H9 (cell line): ENCODE results near the gene HMCN1. TPM values are rescaled to one million over a fixed set of nuclear protein-coding genes. Genes with fewer than 3 reads are reported as not detected.

Experiments used
- DNase-seq: peaks from one replicate; pipeline ENCODE4 v3.0.0-alpha.2; 2017
- H2AFZ ChIP-seq: one replicate; pipeline ENCODE4 v1.6.1; 2013; ENCODE audit warnings: mild to moderate bottlenecking, low read length, control low read depth, moderate library complexity
- H2AK5ac ChIP-seq: 2 replicates; pipeline ENCODE4 v1.6.1; 2013; ENCODE audit warnings: low read length, control low read depth, mixed read lengths; ENCODE audit not compliant: insufficient read length
- H2BK120ac ChIP-seq: one replicate; pipeline ENCODE4 v1.6.1; 2013; ENCODE audit warnings: low read depth, mild to moderate bottlenecking, low read length, control low read depth, inconsistent platforms; ENCODE audit not compliant: poor library complexity, severe bottlenecking
- H2BK12ac ChIP-seq: 2 replicates; pipeline ENCODE4 v1.6.1; 2013; ENCODE audit warnings: low read length, control low read depth, mixed read lengths, low read depth; ENCODE audit not compliant: insufficient read length
- H2BK15ac ChIP-seq: 2 replicates; pipeline ENCODE4 v1.6.1; 2013; ENCODE audit warnings: low read depth, low read length, control low read depth
- H2BK20ac ChIP-seq: one replicate; pipeline ENCODE4 v1.6.1; 2013; ENCODE audit warnings: low read depth, mild to moderate bottlenecking, low read length, control low read depth, inconsistent platforms; ENCODE audit not compliant: poor library complexity, severe bottlenecking
- H2BK5ac ChIP-seq: 2 replicates; pipeline ENCODE4 v1.6.1; 2013; ENCODE audit warnings: low read length, control low read depth, mixed read lengths; ENCODE audit not compliant: insufficient read length
- H3K14ac ChIP-seq: 2 replicates; pipeline ENCODE4 v1.6.1; 2013; ENCODE audit warnings: low read length, control low read depth; ENCODE audit not compliant: insufficient read depth
- H3K18ac ChIP-seq: 2 replicates; pipeline ENCODE4 v1.6.1; 2013; ENCODE audit warnings: low read depth, mild to moderate bottlenecking, mixed read lengths, low read length, control low read depth; ENCODE audit not compliant: insufficient read length
- H3K23ac ChIP-seq: 2 replicates; pipeline ENCODE4 v1.6.1; 2013; ENCODE audit warnings: low read length, control low read depth, mixed read lengths, low read depth; ENCODE audit not compliant: insufficient read length
- H3K23me2 ChIP-seq: 2 replicates; pipeline ENCODE4 v1.6.1; 2013; ENCODE audit warnings: low read depth, mild to moderate bottlenecking, mixed read lengths, low read length, control low read depth; ENCODE audit not compliant: insufficient read length, poor library complexity, severe bottlenecking
- H3K27ac ChIP-seq: 2 replicates; pipeline ENCODE4 v1.5.1; 2013; ENCODE audit warnings: low read length, control low read depth, mixed read lengths, low read depth; ENCODE audit not compliant: insufficient read length
- H3K27me3 ChIP-seq: 2 replicates; pipeline ENCODE4 v1.6.1; 2013; ENCODE audit warnings: low read length, control low read depth, inconsistent platforms; ENCODE audit not compliant: insufficient read depth
- H3K4ac ChIP-seq: 2 replicates; pipeline ENCODE4 v1.6.1; 2013; ENCODE audit warnings: low read depth, mild to moderate bottlenecking, control low read depth, inconsistent platforms, low read length, moderate library complexity
- H3K4me1 ChIP-seq: 2 replicates; pipeline ENCODE4 v1.6.1; 2013; ENCODE audit warnings: low read length, control low read depth, inconsistent platforms; ENCODE audit not compliant: insufficient read depth
- H3K4me2 ChIP-seq: 2 replicates; pipeline ENCODE4 v1.6.1; 2013; ENCODE audit warnings: low read length, control low read depth, mixed read lengths; ENCODE audit not compliant: insufficient read length, insufficient read depth
- H3K56ac ChIP-seq: 2 replicates; pipeline ENCODE4 v1.6.1; 2013; ENCODE audit warnings: low read depth, mild to moderate bottlenecking, mixed read lengths, low read length, control low read depth; ENCODE audit not compliant: insufficient read length
- H3K79me1 ChIP-seq: 2 replicates; pipeline ENCODE4 v1.6.1; 2013; ENCODE audit warnings: low read depth, mild to moderate bottlenecking, moderate library complexity, low read length, control low read depth, inconsistent platforms; ENCODE audit not compliant: insufficient read depth, poor library complexity, severe bottlenecking
- H3K79me2 ChIP-seq: 2 replicates; pipeline ENCODE4 v1.6.1; 2013; ENCODE audit warnings: low read length, control low read depth, inconsistent platforms; ENCODE audit not compliant: insufficient read depth
- H3K9ac ChIP-seq: 2 replicates; pipeline ENCODE4 v1.6.1; 2013; ENCODE audit warnings: low read length, control low read depth, mixed read lengths; ENCODE audit not compliant: insufficient read length; ENCODE audit errors: extremely low read depth
- H3K9me3 ChIP-seq: one replicate; pipeline ENCODE4 v1.6.1; 2013; ENCODE audit warnings: low read depth, low read length, inconsistent platforms; ENCODE audit not compliant: control insufficient read depth
- H3T11ph ChIP-seq: one replicate; pipeline ENCODE4 v1.6.1; 2013; ENCODE audit warnings: mild to moderate bottlenecking, low read length, control low read depth, inconsistent platforms
- H4K20me1 ChIP-seq: one replicate; pipeline ENCODE4 v1.6.1; 2013; ENCODE audit not compliant: control insufficient read depth, insufficient read length, insufficient read depth
- H4K5ac ChIP-seq: 2 replicates; pipeline ENCODE4 v1.6.1; 2013; ENCODE audit warnings: low read depth, mild to moderate bottlenecking, mixed read lengths, low read length, control low read depth; ENCODE audit not compliant: insufficient read length
- H4K8ac ChIP-seq: replicated peaks from 2 replicates; pipeline ENCODE4 v1.6.1; 2013; ENCODE audit warnings: low read length, control low read depth, mixed read lengths, low read depth; ENCODE audit not compliant: insufficient read length
- H4K91ac ChIP-seq: 2 replicates; pipeline ENCODE4 v1.6.1; 2013; ENCODE audit warnings: low read depth, mild to moderate bottlenecking, moderate library complexity, mixed read lengths, low read length, control low read depth; ENCODE audit not compliant: insufficient read length
- H3K27ac Mint-ChIP-seq, 3 experiments: 2 replicates in 2 of 3; 3 replicates in 1 of 3; pipeline ENCODE4 v1.8.0; 2020 to 2021; ENCODE audit warnings: mixed read lengths in 3 of 3, mild to moderate bottlenecking in 1 of 3, moderate library complexity in 1 of 3
- H3K27me3 Mint-ChIP-seq: 2 replicates; pipeline ENCODE4 v1.8.0; 2021; ENCODE audit warnings: low read depth, mild to moderate bottlenecking, moderate library complexity, mixed read lengths
- H3K36me3 Mint-ChIP-seq, 3 experiments: 2 replicates in 2 of 3; 3 replicates in 1 of 3; pipeline ENCODE4 v1.8.0; 2020 to 2021; ENCODE audit warnings: low read depth in 3 of 3, mixed read lengths in 3 of 3; ENCODE audit not compliant: insufficient read depth in 1 of 3
- H3K4me1 Mint-ChIP-seq, 2 experiments: 2 replicates each; pipeline ENCODE4 v1.8.0; 2020; ENCODE audit warnings: mixed read lengths in 2 of 2
- H3K4me3 Mint-ChIP-seq, 2 experiments: 2 replicates in 1 of 2; 3 replicates in 1 of 2; pipeline ENCODE4 v1.8.0; 2020 to 2021; ENCODE audit warnings: mild to moderate bottlenecking in 2 of 2, mixed read lengths in 2 of 2, moderate library complexity in 1 of 2
- H3K9me3 Mint-ChIP-seq, 2 experiments: 2 replicates in 1 of 2; 3 replicates in 1 of 2; pipeline ENCODE4 v1.8.0; 2020; ENCODE audit warnings: mild to moderate bottlenecking in 2 of 2, mixed read lengths in 2 of 2, moderate library complexity in 1 of 2
- CTCF ChIP-seq: fragments of 200-600 bp; sonication (generic); conservative IDR thresholded peaks from 3 replicates; pipeline ENCODE4 v1.8.0; 2021; ENCODE audit warnings: antibody characterized with exemption, mild to moderate bottlenecking
- total RNA-seq: library from RNA; stranded (reverse); gene quantifications from 2 replicates; pipeline ENCODE4 v1.2.1, GENCODE V29; 2021

Gene HMCN1
- total RNA-seq, 1 experiment from 2014 or later, result 3.3 TPM

GRCh38 chr1:185742403-185742802, 8.2 kb downstream of the HMCN1 start:
- no peak for TF ChIP-seq CTCF
- H2AFZ ChIP-seq, result no peak overlapping the region
- H3K4ac ChIP-seq, result no peak overlapping the region
- no peak for DNase-seq
- H2BK5ac ChIP-seq, result no peak overlapping the region
- no peak overlapping the region for H3K14ac ChIP-seq
- no peak overlapping the region for H3K56ac ChIP-seq
- no peaks in the 10 kb centered on the region for H3K27me3 ChIP-seq
- no peak overlapping the region for H2BK15ac ChIP-seq
- H4K8ac ChIP-seq, result no peak overlapping the region
- Mint-ChIP-seq H3K36me3 (peaks cover 0 to 12% (median 2%) of the 10 kb centered on the region in 3 experiments; a peak in 3 of 7 replicates), H3K9me3 (peaks cover 4 to 12% of the 10 kb centered on the region in 2 experiments; a peak in 4 of 5 replicates), H3K4me1 (no peaks in the 10 kb centered on the region), H3K27me3 (no peaks in the 10 kb centered on the region), H3K4me3 (no peak overlapping the region), H3K27ac (no peak overlapping the region)
- no peak overlapping the region for H3T11ph ChIP-seq
- H2BK12ac ChIP-seq, result no peak overlapping the region
- H3K79me2 ChIP-seq, result 0 out of 2 replicates have a peak, but pooled peaks cover 1% of the 10 kb centered on the region
- H3K23me2 ChIP-seq, result no peaks in the 10 kb centered on the region
- no peak overlapping the region for H4K91ac ChIP-seq
- no peaks in the 10 kb centered on the region for H3K9me3 ChIP-seq
- no peak overlapping the region for H2BK120ac ChIP-seq
- no peak overlapping the region for H3K18ac ChIP-seq
- no peak overlapping the region for H3K9ac ChIP-seq
- H3K4me2 ChIP-seq, result no peak overlapping the region
- no peak overlapping the region for H3K23ac ChIP-seq
- H2AK5ac ChIP-seq, result no peak overlapping the region
- no peak overlapping the region for H3K27ac ChIP-seq
- no peaks in the 10 kb centered on the region for H4K20me1 ChIP-seq
- no peak overlapping the region for H2BK20ac ChIP-seq
- H4K5ac ChIP-seq, result no peak overlapping the region
- H3K4me1 ChIP-seq, result no peaks in the 10 kb centered on the region
- no peaks in the 10 kb centered on the region for H3K79me1 ChIP-seq
